ENCODE results near the gene KLF3. TPM values are rescaled to one million over a fixed set of nuclear protein-coding genes. Genes with fewer than 3 reads are reported as not detected.
A peak's percentile ranks its signal among the peaks of the same experiment; 100 is the strongest.
"Not testable (repeated sequence)": the region's sequence is repeated elsewhere in the genome, so short reads cannot be mapped to it uniquely, and the experiment has no call there.

KLF3 gene
- total and polyA plus RNA-seq, 8 donors: 13.0 to 113 (median 55.0) TPM

- Histone ChIP-seq H3K9me3 (no peaks in the 10 kb centered on the region), H3K27ac (peak overlapping the region in 1 of 5 donors; percentile 26), H3K4me1 (peaks cover 8 to 25% (median 20%) of the 10 kb centered on the region in 4 donors), H3K27me3 (no peaks in the 10 kb centered on the region), H3K4me3 (no peak overlapping the region), H3K36me3 (no peaks in the 10 kb centered on the region)
- DNase-seq: peak in 1 of 2 donors; percentile 23
- intact Hi-C loops (cut with DNase I; ENCODE audit: low total_unique reads): no loop called here
- TF ChIP-seq POLR2AphosphoS5 (IDR thresholded peaks at IDR 0.05) (no peak), POLR2A (IDR thresholded peaks at IDR 0.05) (no peak), CTCF (IDR thresholded peaks at IDR 0.05) (no peak), EP300 (IDR thresholded peaks at IDR 0.05) (no peak)
- 57 to 68% (median 61%) methylated on average over 3 of the region's 3 CpGs for WGBS, 5 donors
These were observed 38.5 kb upstream of the KLF3 start for GRCh38 chr4:38625508-38625907.

GRCh38 chr4:38626901-38627444, 37.0 kb upstream of the KLF3 start:
- 95 to 97% (median 95%) methylated on average over 12 to 32 of the region's 32 CpGs for WGBS, 5 donors
- DNase-seq; H3K27me3 ChIP-seq; H3K27ac ChIP-seq; H3K36me3 ChIP-seq; H3K9me3 ChIP-seq; H3K4me3 ChIP-seq; intact Hi-C loops (cut with DNase I; ENCODE audit: low total_unique reads): not testable (repeated sequence)
- peaks cover 0 to 13% (median 9%) of the 10 kb centered on the region in 4 donors for H3K4me1 ChIP-seq

DNA sequence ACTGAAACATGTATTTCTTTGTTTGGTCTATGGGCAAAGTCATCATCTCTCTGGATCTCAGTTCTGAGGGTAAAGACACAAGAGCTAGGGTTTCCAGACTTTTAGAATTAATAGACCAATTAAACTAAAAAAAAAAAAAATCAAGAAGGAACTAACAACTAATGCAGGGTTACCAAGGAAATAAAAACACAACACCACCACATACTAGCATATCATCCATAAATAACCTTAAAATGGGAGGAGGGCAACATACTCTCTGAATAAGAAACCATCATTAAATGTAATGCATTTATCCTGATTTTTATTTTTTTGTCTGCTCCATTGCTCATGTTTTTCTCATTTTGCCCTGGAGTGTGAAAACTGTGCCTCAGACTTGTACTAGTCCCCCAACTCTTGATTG, 33.5 kb upstream of the KLF3 start:
- TF ChIP-seq CTCF (IDR thresholded peaks at IDR 0.05) (no peak), POLR2A (IDR thresholded peaks at IDR 0.05) (no peak), POLR2AphosphoS5 (IDR thresholded peaks at IDR 0.05) (no peak), EP300 (IDR thresholded peaks at IDR 0.05) (no peak)
- Histone ChIP-seq H3K4me3 (no peak overlapping the region), H3K4me1 (peaks cover 0 to 5% (median 0%) of the 10 kb centered on the region in 4 donors), H3K27ac (no peak overlapping the region), H3K9me3 (no peaks in the 10 kb centered on the region), H3K27me3 (no peaks in the 10 kb centered on the region), H3K36me3 (no peaks in the 10 kb centered on the region)
- intact Hi-C loops (cut with DNase I; ENCODE audit: low total_unique reads): no loop called here
- DNase-seq: no peak

DNA sequence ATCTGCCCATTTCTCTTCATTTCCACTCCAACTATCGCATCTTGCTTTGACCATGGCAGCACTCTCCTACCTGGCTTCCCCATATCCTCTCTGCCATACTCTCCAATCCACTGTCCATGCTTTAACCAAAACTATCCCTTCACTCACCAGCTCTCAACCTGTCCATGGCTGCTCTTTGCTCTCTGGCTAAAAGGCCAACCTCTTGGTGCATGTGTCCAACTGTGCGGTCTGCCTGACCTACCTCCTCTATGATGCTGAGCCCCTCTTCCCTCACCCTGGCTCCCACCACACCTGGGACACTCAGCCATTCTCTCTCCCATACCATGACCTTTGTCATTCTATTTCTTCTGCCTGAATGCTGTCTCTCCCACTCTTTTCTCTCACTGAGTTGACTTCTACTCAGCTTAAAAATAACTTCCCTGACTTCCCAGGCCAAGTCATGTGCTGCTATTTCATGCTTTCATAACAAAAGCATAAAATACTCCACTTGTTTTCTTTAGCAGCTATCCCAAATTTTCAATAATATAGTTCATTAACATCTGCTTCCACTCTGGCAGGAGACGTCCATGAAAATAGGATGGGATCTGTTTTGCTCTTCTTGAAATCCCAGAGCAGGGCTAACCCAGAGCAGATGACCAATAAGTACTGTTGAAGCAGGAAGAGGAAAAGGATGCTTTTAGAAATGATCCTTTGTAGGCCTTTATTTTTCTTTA, 29.8 kb upstream of the KLF3 start:
- intact Hi-C loops (cut with DNase I; ENCODE audit: low total_unique reads): no loop called here
- Histone ChIP-seq H3K27me3 (no peaks in the 10 kb centered on the region), H3K9me3 (no peaks in the 10 kb centered on the region), H3K4me3 (no peak overlapping the region), H3K36me3 (no peaks in the 10 kb centered on the region), H3K4me1 (no peaks in the 10 kb centered on the region), H3K27ac (peak overlapping the region in 1 of 5 donors; percentile 17)
- WGBS, 5 donors: 70 to 93% (median 89%) methylated on average over 3 of the region's 3 CpGs
- TF ChIP-seq POLR2A (IDR thresholded peaks at IDR 0.05) (no peak), EP300 (IDR thresholded peaks at IDR 0.05) (no peak), CTCF (IDR thresholded peaks at IDR 0.05) (no peak), POLR2AphosphoS5 (IDR thresholded peaks at IDR 0.05) (no peak)
- DNase-seq: peak in 1 of 2 donors; percentile 26

GRCh38 chr4:38639242-38639641, 24.8 kb upstream of the KLF3 start:
- 76 to 95% (median 80%) methylated on average over 3 of the region's 3 CpGs for WGBS, 5 donors
- no peaks in the 10 kb centered on the region for H3K4me1 ChIP-seq

More at GRCh38 chr4:38639242-38639641, 24.8 kb upstream of the KLF3 start:
- Histone ChIP-seq H3K27me3 (no peaks in the 10 kb centered on the region), H3K9me3 (no peaks in the 10 kb centered on the region), H3K27ac (no peak overlapping the region), H3K36me3 (no peaks in the 10 kb centered on the region), H3K4me3 (no peak overlapping the region)
- TF ChIP-seq POLR2AphosphoS5 (IDR thresholded peaks at IDR 0.05) (no peak), POLR2A (IDR thresholded peaks at IDR 0.05) (no peak), CTCF (IDR thresholded peaks at IDR 0.05) (no peak), EP300 (IDR thresholded peaks at IDR 0.05) (no peak)
- no peak for DNase-seq
- intact Hi-C loops (cut with DNase I; ENCODE audit: low total_unique reads): no loop called here

Measured in stomach (tissue), 9 donors.